ENCODE data around the gene RFPL2.
A peak's percentile ranks its signal among the peaks of the same experiment; 100 is the strongest.
"Not testable (repeated sequence)": the region's sequence is repeated elsewhere in the genome, so short reads cannot be mapped to it uniquely, and the experiment has no call there.

RFPL2 gene

DNA sequence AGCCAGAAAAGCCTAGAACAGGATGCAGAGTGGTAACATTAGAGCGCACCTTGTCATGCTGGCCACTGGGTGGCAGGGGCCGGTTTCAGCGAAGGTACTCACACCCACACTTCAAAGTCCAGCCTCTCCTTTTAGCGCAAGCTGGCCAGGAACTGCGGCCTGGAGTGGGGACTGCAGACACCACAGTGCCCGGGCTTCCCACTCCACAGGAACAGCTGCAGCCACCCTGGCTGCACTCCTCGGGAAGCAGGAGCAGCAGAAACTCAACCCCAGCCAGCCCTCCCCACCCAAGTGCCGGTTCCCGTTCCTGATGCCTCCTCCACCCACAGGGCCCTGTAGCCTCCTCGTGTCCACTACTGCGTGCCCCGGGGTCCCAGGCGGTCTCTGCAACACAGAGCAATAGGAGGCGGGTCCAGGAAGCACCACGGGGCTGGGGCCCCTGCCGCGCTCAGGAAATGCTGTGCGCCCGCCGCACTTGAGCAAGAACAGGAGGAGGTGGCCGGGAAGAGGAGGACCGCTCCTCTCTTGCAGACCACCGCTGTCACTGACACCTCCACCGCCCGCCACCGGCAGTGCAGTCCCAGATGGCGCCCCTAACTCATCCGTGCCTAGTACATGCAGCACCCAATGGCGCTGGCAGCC is 2.2 kb downstream of the RFPL2 start:
- peak overlapping the region; percentile 32 for H3K4me3 ChIP-seq (ENCODE audit: severe bottlenecking)

DNA sequence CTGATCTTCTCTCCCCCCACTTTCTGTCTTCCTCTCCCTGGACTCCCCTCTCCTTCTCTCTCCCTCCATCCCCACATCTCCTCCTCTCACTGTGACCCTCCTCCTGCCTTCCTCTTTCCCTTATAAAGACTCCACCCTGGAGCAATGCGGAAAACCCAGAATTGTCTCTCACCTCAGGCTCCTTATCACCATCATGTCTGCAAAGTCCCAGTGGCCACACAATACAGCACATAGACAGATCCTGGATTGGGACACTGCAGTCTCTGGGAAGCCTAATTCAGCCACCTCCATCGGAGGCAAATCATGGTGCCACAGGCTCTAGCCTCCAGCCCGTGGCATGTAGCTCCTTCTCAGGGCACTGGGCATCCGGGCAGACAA is 2.7 kb downstream of the RFPL2 start:
- H3K27me3 ChIP-seq (ENCODE audit: insufficient read depth, poor library complexity, severe bottlenecking), result peaks cover 8% of the 10 kb centered on the region
- peaks cover 3% of the 10 kb centered on the region for H3K4me1 ChIP-seq (ENCODE audit: insufficient read depth, poor library complexity, severe bottlenecking)
- TF ChIP-seq, protein P1, sequence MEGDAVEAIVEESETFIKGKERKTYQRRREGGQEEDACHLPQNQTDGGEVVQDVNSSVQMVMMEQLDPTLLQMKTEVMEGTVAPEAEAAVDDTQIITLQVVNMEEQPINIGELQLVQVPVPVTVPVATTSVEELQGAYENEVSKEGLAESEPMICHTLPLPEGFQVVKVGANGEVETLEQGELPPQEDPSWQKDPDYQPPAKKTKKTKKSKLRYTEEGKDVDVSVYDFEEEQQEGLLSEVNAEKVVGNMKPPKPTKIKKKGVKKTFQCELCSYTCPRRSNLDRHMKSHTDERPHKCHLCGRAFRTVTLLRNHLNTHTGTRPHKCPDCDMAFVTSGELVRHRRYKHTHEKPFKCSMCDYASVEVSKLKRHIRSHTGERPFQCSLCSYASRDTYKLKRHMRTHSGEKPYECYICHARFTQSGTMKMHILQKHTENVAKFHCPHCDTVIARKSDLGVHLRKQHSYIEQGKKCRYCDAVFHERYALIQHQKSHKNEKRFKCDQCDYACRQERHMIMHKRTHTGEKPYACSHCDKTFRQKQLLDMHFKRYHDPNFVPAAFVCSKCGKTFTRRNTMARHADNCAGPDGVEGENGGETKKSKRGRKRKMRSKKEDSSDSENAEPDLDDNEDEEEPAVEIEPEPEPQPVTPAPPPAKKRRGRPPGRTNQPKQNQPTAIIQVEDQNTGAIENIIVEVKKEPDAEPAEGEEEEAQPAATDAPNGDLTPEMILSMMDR (IDR thresholded peaks at IDR 0.05; ENCODE audit: poor library complexity, severe bottlenecking), result no peak
- DNase-seq (ENCODE audit: low spot score) (no peak), ATAC-seq (ENCODE audit: low read depth) (no peak)
- H3K4me3 ChIP-seq (ENCODE audit: severe bottlenecking), result no peak overlapping the region
- no peaks in the 10 kb centered on the region for H3K36me3 ChIP-seq (ENCODE audit: low read depth)
- H3K27ac ChIP-seq (ENCODE audit: poor library complexity, severe bottlenecking), result no peak overlapping the region
- no peaks in the 10 kb centered on the region for H3K9me3 ChIP-seq (ENCODE audit: severe bottlenecking)

More for the DNA sequence above, 2.2 kb downstream of the RFPL2 start:
- Histone ChIP-seq H3K36me3 (ENCODE audit: low read depth) (no peaks in the 10 kb centered on the region), H3K27ac (ENCODE audit: poor library complexity, severe bottlenecking) (no peak overlapping the region), H3K9me3 (ENCODE audit: severe bottlenecking) (no peaks in the 10 kb centered on the region), H3K27me3 (ENCODE audit: insufficient read depth, poor library complexity, severe bottlenecking) (peaks cover 8% of the 10 kb centered on the region), H3K4me1 (ENCODE audit: insufficient read depth, poor library complexity, severe bottlenecking) (peaks cover 3% of the 10 kb centered on the region)
- peak; percentile 57 for ATAC-seq (ENCODE audit: low read depth)
- TF ChIP-seq, protein P1 (IDR thresholded peaks at IDR 0.05; ENCODE audit: poor library complexity, severe bottlenecking), result peak; percentile 68
- DNase-seq (ENCODE audit: low spot score), result no peak

DNA sequence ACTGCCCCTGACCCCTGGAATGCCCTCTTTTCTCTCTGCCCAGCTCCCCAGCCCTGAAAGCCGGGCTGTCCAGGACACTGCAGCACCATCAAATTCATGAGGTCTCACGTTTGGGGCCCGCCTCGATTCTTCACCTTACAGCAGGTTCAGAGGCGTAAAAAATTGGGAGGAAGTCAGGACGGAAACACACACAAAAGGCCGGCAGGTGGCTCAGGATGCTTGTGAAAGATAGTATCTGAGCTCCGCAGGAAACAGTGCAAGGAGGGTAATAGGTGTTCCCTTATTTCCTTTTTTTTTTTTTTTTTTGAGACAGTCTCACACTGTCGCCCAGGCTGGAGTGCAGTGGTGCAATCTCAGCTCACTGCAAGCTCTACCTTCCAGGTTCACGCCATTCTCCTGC is 4.1 kb downstream of the RFPL2 start:
- Histone ChIP-seq H3K4me3 (ENCODE audit: severe bottlenecking) (no peak overlapping the region), H3K36me3 (ENCODE audit: low read depth) (no peaks in the 10 kb centered on the region), H3K9me3 (ENCODE audit: severe bottlenecking) (no peaks in the 10 kb centered on the region), H3K27me3 (ENCODE audit: insufficient read depth, poor library complexity, severe bottlenecking) (peaks cover 8% of the 10 kb centered on the region), H3K27ac (ENCODE audit: poor library complexity, severe bottlenecking) (no peak overlapping the region), H3K4me1 (ENCODE audit: insufficient read depth, poor library complexity, severe bottlenecking) (peaks cover 3% of the 10 kb centered on the region)
- DNase-seq (ENCODE audit: low spot score), result no peak
- ATAC-seq (ENCODE audit: low read depth), result no peak
- TF ChIP-seq, protein P1 (IDR thresholded peaks at IDR 0.05; ENCODE audit: poor library complexity, severe bottlenecking), result no peak

DNA sequence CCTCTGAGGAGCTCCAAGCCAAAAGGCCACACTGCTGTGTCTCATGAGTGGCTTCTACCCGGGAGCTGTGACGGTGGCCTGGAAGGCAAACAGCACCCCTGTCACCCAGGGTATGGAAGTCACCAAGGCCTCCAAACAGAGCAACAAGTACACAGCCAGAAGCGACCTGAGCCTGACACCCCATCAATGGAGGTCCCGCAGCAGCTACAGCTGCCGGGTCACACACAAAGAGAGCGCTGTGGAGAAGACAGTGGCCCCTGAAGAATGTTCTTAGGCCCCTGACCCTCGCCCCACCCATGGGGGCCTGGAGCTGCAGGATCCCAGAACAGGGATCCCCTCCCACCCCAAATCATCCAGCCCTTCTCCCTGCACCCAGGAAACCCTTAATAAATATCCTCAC is 4.9 kb downstream of the RFPL2 start:
- H3K4me3 ChIP-seq (ENCODE audit: severe bottlenecking), result no peak overlapping the region
- H3K36me3 ChIP-seq (ENCODE audit: low read depth), result no peaks in the 10 kb centered on the region
- TF ChIP-seq, protein P1 (IDR thresholded peaks at IDR 0.05; ENCODE audit: poor library complexity, severe bottlenecking), result no peak
- ATAC-seq (ENCODE audit: low read depth), result no peak
- DNase-seq (ENCODE audit: low spot score), result no peak
- peaks cover 3% of the 10 kb centered on the region for H3K4me1 ChIP-seq (ENCODE audit: insufficient read depth, poor library complexity, severe bottlenecking)
- no peaks in the 10 kb centered on the region for H3K9me3 ChIP-seq (ENCODE audit: severe bottlenecking)
- H3K27me3 ChIP-seq (ENCODE audit: insufficient read depth, poor library complexity, severe bottlenecking), result peaks cover 8% of the 10 kb centered on the region
- no peak overlapping the region for H3K27ac ChIP-seq (ENCODE audit: poor library complexity, severe bottlenecking)

DNA sequence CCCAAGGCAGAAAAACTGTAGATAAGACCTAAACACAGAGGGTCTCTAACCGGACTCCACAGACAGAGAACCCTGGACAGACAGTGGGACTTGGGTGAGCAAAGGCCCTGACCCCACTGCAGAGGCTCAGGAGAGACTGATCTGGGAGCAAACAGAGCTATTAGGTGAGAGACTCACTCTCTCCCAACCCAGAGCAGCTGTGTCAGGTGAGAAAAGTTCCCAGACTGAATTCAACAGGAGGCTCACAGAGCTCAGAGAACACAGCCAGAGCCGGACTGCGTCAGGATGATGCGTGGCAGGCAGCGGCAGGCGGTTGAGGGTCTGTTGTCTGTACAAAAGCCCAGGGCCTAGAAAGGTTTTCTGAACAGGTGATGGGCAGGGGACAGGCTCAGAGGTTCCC is 5.5 kb downstream of the RFPL2 start:
- Histone ChIP-seq H3K36me3 (ENCODE audit: low read depth) (no peaks in the 10 kb centered on the region), H3K4me3 (ENCODE audit: severe bottlenecking) (no peak overlapping the region), H3K27ac (ENCODE audit: poor library complexity, severe bottlenecking) (no peak overlapping the region), H3K4me1 (ENCODE audit: insufficient read depth, poor library complexity, severe bottlenecking) (peaks cover 3% of the 10 kb centered on the region), H3K27me3 (ENCODE audit: insufficient read depth, poor library complexity, severe bottlenecking) (peaks cover 8% of the 10 kb centered on the region), H3K9me3 (ENCODE audit: severe bottlenecking) (no peaks in the 10 kb centered on the region)
- no peak for DNase-seq (ENCODE audit: low spot score)
- ATAC-seq (ENCODE audit: low read depth), result no peak
- TF ChIP-seq, protein P1 (IDR thresholded peaks at IDR 0.05; ENCODE audit: poor library complexity, severe bottlenecking), result no peak

DNA sequence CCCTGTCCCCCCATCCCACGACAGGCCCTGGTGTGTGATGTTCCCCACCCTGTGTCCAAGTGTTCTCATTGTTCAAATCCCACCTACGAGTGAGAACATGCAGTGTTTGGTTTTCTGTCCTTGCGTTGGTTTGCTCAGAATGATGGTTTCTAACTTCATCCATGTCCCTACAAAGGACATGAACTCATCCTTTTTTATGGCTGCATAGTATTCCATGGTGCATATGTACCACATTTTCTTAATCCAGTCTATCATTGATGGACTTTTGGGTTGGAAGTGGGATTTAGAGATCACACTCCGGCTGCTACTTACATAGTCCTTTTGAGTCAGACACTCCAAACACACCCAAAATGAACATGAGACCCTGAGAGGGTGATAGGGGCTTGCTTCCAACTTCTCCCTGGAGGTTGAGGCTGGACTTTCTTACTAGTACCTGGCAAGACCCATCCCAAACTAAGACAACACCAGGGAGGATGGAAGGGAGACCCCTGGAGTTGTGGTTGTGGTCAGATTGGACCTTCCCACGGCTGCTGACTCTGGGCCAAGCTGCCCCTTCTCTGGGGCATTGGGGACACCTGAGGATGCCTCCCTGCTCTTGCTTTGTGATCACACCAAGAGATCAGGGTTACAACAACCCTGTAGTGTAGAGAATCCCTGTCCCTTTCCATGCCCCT is 7.2 kb downstream of the RFPL2 start:
- DNase-seq (ENCODE audit: low spot score); H3K36me3 ChIP-seq (ENCODE audit: low read depth); H3K27me3 ChIP-seq (ENCODE audit: insufficient read depth, poor library complexity, severe bottlenecking); H3K27ac ChIP-seq (ENCODE audit: poor library complexity, severe bottlenecking); H3K4me3 ChIP-seq (ENCODE audit: severe bottlenecking); H3K9me3 ChIP-seq (ENCODE audit: severe bottlenecking); ATAC-seq (ENCODE audit: low read depth); H3K4me1 ChIP-seq (ENCODE audit: insufficient read depth, poor library complexity, severe bottlenecking): not testable (repeated sequence)

DNA sequence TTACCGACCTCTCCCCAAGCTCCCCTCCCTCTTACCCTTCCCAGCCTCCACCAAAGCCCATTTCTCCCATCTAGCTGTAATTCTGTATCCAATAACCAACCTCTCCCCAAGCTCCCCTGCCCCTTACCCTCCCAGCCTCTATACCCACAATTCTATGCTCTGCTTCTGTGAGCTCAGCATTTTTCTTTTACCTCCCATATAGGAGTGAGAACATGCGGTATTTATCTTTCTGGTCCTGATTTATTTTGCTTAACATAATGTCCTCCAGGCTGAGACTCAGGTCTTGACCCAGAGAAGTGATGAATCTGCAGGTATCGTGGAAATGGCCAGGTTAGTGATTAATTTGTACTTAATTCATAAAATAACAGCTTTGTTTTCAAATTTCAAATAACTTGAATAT is 9.0 kb downstream of the RFPL2 start:
- not testable (repeated sequence) for H3K4me3 ChIP-seq (ENCODE audit: severe bottlenecking); H3K36me3 ChIP-seq (ENCODE audit: low read depth); DNase-seq (ENCODE audit: low spot score); H3K4me1 ChIP-seq (ENCODE audit: insufficient read depth, poor library complexity, severe bottlenecking); H3K27ac ChIP-seq (ENCODE audit: poor library complexity, severe bottlenecking); H3K27me3 ChIP-seq (ENCODE audit: insufficient read depth, poor library complexity, severe bottlenecking); ATAC-seq (ENCODE audit: low read depth); H3K9me3 ChIP-seq (ENCODE audit: severe bottlenecking)

Measured in RWPE2 (cell line).